K562 (cell line): ENCODE measurements around the gene RINL. TPM values are rescaled to one million over a fixed set of nuclear protein-coding genes. Genes with fewer than 3 reads are reported as not detected.

Experiments used
- ASH1L ChIP-seq: fragments of 450-650 bp; IDR thresholded peaks from 2 replicates; pipeline ENCODE4 v1.6.1; 2018; ENCODE audit warnings: borderline replicate concordance, mild to moderate bottlenecking, low read depth; ENCODE audit not compliant: partially characterized antibody
- CBFA2T3 ChIP-seq: fragments of 450-650 bp; IDR thresholded peaks from 2 replicates; pipeline ENCODE4 v1.6.1; 2017
- CC2D1A ChIP-seq: fragments of 450-650 bp; IDR thresholded peaks from 2 replicates; pipeline ENCODE4 v1.6.1; 2017; ENCODE audit warnings: mild to moderate bottlenecking
- CHCHD3 ChIP-seq: fragments of 250-450 bp; sonication (Bioruptor Pico); IDR thresholded peaks from 2 replicates; pipeline ENCODE4 v2.1.2; 2022; ENCODE audit warnings: mild to moderate bottlenecking
- E2F1 ChIP-seq: sonication (generic); formaldehyde crosslinking; IDR thresholded peaks from 2 replicates; pipeline ENCODE4 v1.8.1; 2023; ENCODE audit warnings: mild to moderate bottlenecking, missing genetic modification reagents, moderate library complexity
- GATAD2A ChIP-seq: fragments of 450-650 bp; IDR thresholded peaks from 2 replicates; pipeline ENCODE4 v1.6.1; 2017
- HOMEZ ChIP-seq: fragments of 250-450 bp; sonication (Bioruptor Pico); IDR thresholded peaks from 2 replicates; pipeline ENCODE4 v1.4.0; 2020; ENCODE audit warnings: mild to moderate bottlenecking, moderate library complexity
- MXI1 ChIP-seq: IDR thresholded peaks from 2 replicates; pipeline ENCODE4 v1.6.1; 2011; ENCODE audit warnings: low read depth, mild to moderate bottlenecking, improper control_type of control experiment, low read length
- PHB2 ChIP-seq: fragments of 450-650 bp; IDR thresholded peaks from 2 replicates; pipeline ENCODE4 v1.6.1; 2017; ENCODE audit warnings: low read depth
- SIRT6 ChIP-seq: IDR thresholded peaks from one replicate; pipeline ENCODE4 v1.6.1; 2012; ENCODE audit warnings: low read depth, mild to moderate bottlenecking, control low read depth, inconsistent platforms, low read length, moderate library complexity
- TAF1 ChIP-seq: IDR thresholded peaks from 2 replicates; pipeline ENCODE4 v1.6.1; 2011; ENCODE audit warnings: mild to moderate bottlenecking, low read length, moderate library complexity; ENCODE audit not compliant: insufficient read depth, control insufficient read depth, severe bottlenecking; ENCODE audit errors: extremely low read depth
- ZBTB43 ChIP-seq: sonication (generic); formaldehyde crosslinking; IDR thresholded peaks from 2 replicates; pipeline ENCODE4 v1.8.0; 2023; ENCODE audit warnings: mild to moderate bottlenecking, missing genetic modification reagents
- ZNF165 ChIP-seq: fragments of 250-450 bp; sonication (Bioruptor Pico); IDR thresholded peaks from 2 replicates; pipeline ENCODE4 v1.4.0; 2020; ENCODE audit warnings: borderline replicate concordance
- ZNF175 ChIP-seq: fragments of 200-800 bp; sonication (Bioruptor generic); IDR thresholded peaks from 2 replicates; pipeline ENCODE4 v1.6.1; 2016; ENCODE audit warnings: low read depth, mild to moderate bottlenecking, missing genetic modification characterization, missing compliant biosample characterization
- ZNF398 ChIP-seq: fragments of 250-450 bp; sonication (Bioruptor Pico); IDR thresholded peaks from 2 replicates; pipeline ENCODE4 v1.8.0; 2021; ENCODE audit warnings: moderate library complexity, mild to moderate bottlenecking, inconsistent platforms
- ZNF785 ChIP-seq: fragments of 250-450 bp; sonication (Bioruptor Pico); IDR thresholded peaks from 2 replicates; pipeline ENCODE4 v1.4.0; 2020; ENCODE audit warnings: mild to moderate bottlenecking
- polyA plus RNA-seq, 8 experiments: library from polyadenylated mRNA; depleted of rRNA in 4 of 8; stranded (reverse) in 5 of 8; unstranded in 3 of 8; fragments of >200 nt; fragmentation: Nextera tagmentation in 2 of 8; fragmentation: Illumina TruSeq in 1 of 8; extraction: Ambion mirVana in 2 of 8; extraction: Trizol in 1 of 8; gene quantifications; 2 replicates each; pipeline versions ENCODE4 v1.2.1 to v1.2.3, GENCODE V29; 2011 to 2014; ENCODE audit warnings: inconsistent platforms in 1 of 8, missing spikeins in 1 of 8
- total RNA-seq, 7 experiments: library from RNA; depleted of rRNA in 6 of 7; stranded (reverse); fragments of >200 nt in 6 of 7; fragmentation: Illumina TruSeq in 2 of 7; extraction: Trizol in 2 of 7; gene quantifications; 2 replicates each; pipeline versions ENCODE4 v1.2.1 to v1.2.3, GENCODE V29; 2011 to 2021; ENCODE audit warnings: low replicate concordance in 1 of 7

Gene RINL
- total and polyA plus RNA-seq, 9 of the 15 experiments (the other 6 are each of a cell fraction or from before 2014, with no cell fraction given): 0.82 to 10.9 (median 4.9) TPM

- TF ChIP-seq ZNF398 (CRISPR knock-in tag): no peak
- TF ChIP-seq PHB2: no peak
- TF ChIP-seq ZNF175 (CRISPR knock-in tag): peak; percentile 69; the same call in 1 of the 2 replicates
- TF ChIP-seq HOMEZ (CRISPR knock-in tag): no peak
- peak; percentile 42 for TF ChIP-seq TAF1
- TF ChIP-seq ASH1L: peak; percentile 94
- TF ChIP-seq ZBTB43 (CRISPR knock-in tag): no peak
- TF ChIP-seq CC2D1A: no peak
- TF ChIP-seq E2F1 (CRISPR knock-in tag): peak; percentile 96
- no peak for TF ChIP-seq ZNF165 (CRISPR knock-in tag)
- TF ChIP-seq MXI1: 0 out of 2 replicates have a peak, but pooled peaks have one; percentile 22
- no peak for TF ChIP-seq SIRT6
- no peak for TF ChIP-seq CHCHD3 (CRISPR knock-in tag)
- TF ChIP-seq ZNF785 (CRISPR knock-in tag): no peak
- TF ChIP-seq GATAD2A: 0 out of 2 replicates have a peak, but pooled peaks have one; percentile 61
- no peak for TF ChIP-seq CBFA2T3
Measured at GRCh38 chr19:38899447-38900201, 21.5 kb upstream of the RINL start, which contains the start of the genes NFKBIB and SIRT2 (continued).
